Activated B cell treated with CpG ODN at 0.5 μM for 24 hours (primary cell): ENCODE data around the gene KIAA1217. TPM values are rescaled to one million over a fixed set of nuclear protein-coding genes. Genes with fewer than 3 reads are reported as not detected.

Experiments
- ATAC-seq: fragments of 200-7000 bp; cut with Tn5 transposase; one replicate; pipeline ENCODE4 v1.10.0; 2021; ENCODE audit warnings: low read depth, mild to moderate bottlenecking, moderate library complexity
- CTCF ChIA-PET: fragments of 350-600 bp; sonication (Branson Sonifier 250); formaldehyde crosslinking; loops from one replicate; lab custom pipeline; 2021; ENCODE audit warnings: antibody characterized with exemption; lab: Charles Lee
- POLR2A ChIA-PET: fragments of 350-600 bp; sonication (Branson Sonifier 250); formaldehyde crosslinking; loops from one replicate; lab custom pipeline; 2021; ENCODE audit warnings: antibody characterized with exemption; lab: Charles Lee
- DNase-seq: peaks from one replicate; pipeline ENCODE4 v3.0.0; 2022
- H3K27ac Mint-ChIP-seq: one replicate; pipeline ENCODE4 v1.8.0; 2020; ENCODE audit warnings: mixed read lengths
- H3K27me3 Mint-ChIP-seq: one replicate; pipeline ENCODE4 v1.8.0; 2021; ENCODE audit warnings: mixed read lengths
- H3K36me3 Mint-ChIP-seq: one replicate; pipeline ENCODE4 v1.8.0; 2021; ENCODE audit warnings: low read depth, mixed read lengths
- H3K4me1 Mint-ChIP-seq: one replicate; pipeline ENCODE4 v1.8.0; 2021; ENCODE audit warnings: mixed read lengths
- H3K4me3 Mint-ChIP-seq: one replicate; pipeline ENCODE4 v1.8.0; 2020; ENCODE audit warnings: mild to moderate bottlenecking, mixed read lengths
- H3K9me3 Mint-ChIP-seq: one replicate; pipeline ENCODE4 v1.8.0; 2020; ENCODE audit warnings: mixed read lengths
- intact Hi-C: fragments of 100-400 bp; cut with micrococcal nuclease; formaldehyde crosslinking; loops from one replicate; pipeline ENCODE4 v1.15.1; 2024
- total RNA-seq: library from RNA; stranded (reverse); gene quantifications from 2 replicates; pipeline ENCODE4 v1.2.3, GENCODE V29; 2022
- TF ChIP-seq, protein P1 (sequence below): fragments of 200-600 bp; IDR thresholded peaks from one replicate; pipeline ENCODE4 v1.8.0; 2022; ENCODE audit warnings: antibody characterized with exemption, mild to moderate bottlenecking

KIAA1217 gene
- total RNA-seq, 1 donor from 2014 or later, result 0.71 TPM

DNA sequence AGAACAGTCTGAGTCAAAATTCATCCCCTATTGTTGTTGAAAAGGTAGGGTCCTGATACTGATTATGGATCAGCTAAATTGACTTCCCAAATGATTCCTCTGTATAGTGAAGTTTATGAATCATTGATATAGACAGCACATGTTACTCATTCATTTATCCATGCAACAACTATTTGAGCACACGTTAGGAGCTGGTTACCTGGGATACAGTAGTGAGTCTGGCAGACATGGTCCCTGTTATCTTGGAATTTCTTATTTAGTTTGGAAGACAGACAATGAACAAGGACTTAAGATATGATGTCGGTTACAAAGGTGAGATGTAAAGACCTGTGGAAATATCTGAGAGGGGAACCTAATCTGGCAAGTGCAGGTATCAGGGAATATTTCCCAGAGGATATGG, 28.0 kb upstream of the KIAA1217 start:
- intact Hi-C loops, result no loop called here
- H3K4me1 Mint-ChIP-seq, result no peaks in the 10 kb centered on the region
- H3K9me3 Mint-ChIP-seq, result peaks cover 6% of the 10 kb centered on the region
- ATAC-seq, result no peak
- no peak overlapping the region for H3K27ac Mint-ChIP-seq
- TF ChIP-seq, protein P1, sequence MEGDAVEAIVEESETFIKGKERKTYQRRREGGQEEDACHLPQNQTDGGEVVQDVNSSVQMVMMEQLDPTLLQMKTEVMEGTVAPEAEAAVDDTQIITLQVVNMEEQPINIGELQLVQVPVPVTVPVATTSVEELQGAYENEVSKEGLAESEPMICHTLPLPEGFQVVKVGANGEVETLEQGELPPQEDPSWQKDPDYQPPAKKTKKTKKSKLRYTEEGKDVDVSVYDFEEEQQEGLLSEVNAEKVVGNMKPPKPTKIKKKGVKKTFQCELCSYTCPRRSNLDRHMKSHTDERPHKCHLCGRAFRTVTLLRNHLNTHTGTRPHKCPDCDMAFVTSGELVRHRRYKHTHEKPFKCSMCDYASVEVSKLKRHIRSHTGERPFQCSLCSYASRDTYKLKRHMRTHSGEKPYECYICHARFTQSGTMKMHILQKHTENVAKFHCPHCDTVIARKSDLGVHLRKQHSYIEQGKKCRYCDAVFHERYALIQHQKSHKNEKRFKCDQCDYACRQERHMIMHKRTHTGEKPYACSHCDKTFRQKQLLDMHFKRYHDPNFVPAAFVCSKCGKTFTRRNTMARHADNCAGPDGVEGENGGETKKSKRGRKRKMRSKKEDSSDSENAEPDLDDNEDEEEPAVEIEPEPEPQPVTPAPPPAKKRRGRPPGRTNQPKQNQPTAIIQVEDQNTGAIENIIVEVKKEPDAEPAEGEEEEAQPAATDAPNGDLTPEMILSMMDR, result no peak
- no peak overlapping the region for H3K4me3 Mint-ChIP-seq
- no peak for DNase-seq
- H3K27me3 Mint-ChIP-seq, result peaks cover 1% of the 10 kb centered on the region
- CTCF ChIA-PET, result no interaction called here
- H3K36me3 Mint-ChIP-seq, result no peaks in the 10 kb centered on the region
- POLR2A ChIA-PET, result no interaction called here

DNA sequence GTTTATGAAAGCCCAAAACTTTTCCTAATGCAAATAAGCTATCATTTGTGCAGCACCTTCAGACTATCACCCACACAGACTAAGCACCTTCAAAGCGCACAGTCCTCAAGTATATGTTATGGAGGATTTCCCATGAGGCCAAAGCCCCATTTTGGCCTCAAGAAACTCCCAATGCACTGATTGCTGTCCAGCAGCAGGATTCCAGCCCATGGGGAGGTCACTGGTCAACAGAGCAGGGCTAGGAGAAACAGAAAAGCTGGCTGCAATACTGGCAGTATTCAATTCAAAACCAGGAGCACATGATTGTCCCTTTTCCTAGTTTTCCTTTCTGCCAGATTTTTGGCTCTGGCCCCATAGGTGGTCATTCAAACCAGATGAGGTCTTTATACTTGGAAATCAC, 24.5 kb upstream of the KIAA1217 start:
- CTCF ChIA-PET, result no interaction called here

DNA sequence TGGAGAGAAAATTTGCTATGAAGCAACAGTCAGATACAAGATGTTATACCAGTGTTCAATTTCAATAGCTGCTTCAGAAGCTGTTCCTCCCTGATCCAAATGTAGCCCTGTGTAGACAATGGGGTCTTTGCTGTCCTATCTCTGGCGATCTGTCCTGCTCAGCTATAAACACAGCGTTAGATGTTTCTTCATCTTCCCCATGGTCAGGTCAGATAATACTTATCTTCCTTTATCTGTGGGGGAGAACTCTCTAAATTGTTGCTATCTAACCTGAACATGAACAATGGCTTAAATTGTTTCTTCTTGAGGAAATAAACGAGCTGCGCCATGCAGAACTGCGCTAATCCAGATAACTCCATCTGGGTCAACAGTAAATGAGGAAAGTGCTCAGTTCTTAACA, 15.6 kb upstream of the KIAA1217 start:
- H3K27me3 Mint-ChIP-seq, result no peaks in the 10 kb centered on the region
- no peak overlapping the region for H3K4me3 Mint-ChIP-seq

More for the DNA sequence above, 24.5 kb upstream of the KIAA1217 start:
- intact Hi-C loops, result no loop called here
- no peaks in the 10 kb centered on the region for H3K4me1 Mint-ChIP-seq
- DNase-seq (no peak), ATAC-seq (no peak)
- H3K36me3 Mint-ChIP-seq, result no peaks in the 10 kb centered on the region
- H3K9me3 Mint-ChIP-seq, result peaks cover 4% of the 10 kb centered on the region
- TF ChIP-seq, protein P1, result no peak
- no peak overlapping the region for H3K27ac Mint-ChIP-seq
- POLR2A ChIA-PET, result no interaction called here
- peaks cover 2% of the 10 kb centered on the region for H3K27me3 Mint-ChIP-seq
- H3K4me3 Mint-ChIP-seq, result no peak overlapping the region

DNA sequence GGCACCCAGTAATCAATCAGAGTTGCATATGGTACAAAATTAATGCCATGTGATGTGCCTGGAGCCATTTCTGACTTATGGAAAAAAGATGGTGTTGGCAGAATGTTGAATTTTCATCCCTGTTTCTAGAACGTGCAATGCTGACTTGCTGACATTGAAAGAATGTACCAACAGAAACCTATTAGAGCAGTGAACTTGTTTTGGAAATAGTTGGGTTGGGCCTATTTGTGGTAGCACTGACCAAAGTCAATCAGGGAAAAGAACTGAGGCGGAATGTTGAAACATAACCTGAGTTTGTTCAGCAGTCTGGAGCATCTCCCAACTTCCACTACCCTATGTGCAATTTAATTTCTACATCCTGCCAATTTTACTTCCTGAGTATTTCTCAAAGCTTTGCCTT, 11.7 kb upstream of the KIAA1217 start:
- ChIA-PET CTCF (interaction anchor here (1.0 to 1.1 kb wide), 2 partner anchors 882 to 883 kb away, joined by 3 read pairs; no protein-coding TSS in a partner anchor), POLR2A (no interaction called here)
- Mint-ChIP-seq H3K27me3 (peaks cover 4% of the 10 kb centered on the region), H3K4me1 (no peaks in the 10 kb centered on the region), H3K9me3 (no peaks in the 10 kb centered on the region), H3K27ac (no peak overlapping the region), H3K4me3 (no peak overlapping the region), H3K36me3 (no peaks in the 10 kb centered on the region)
- intact Hi-C loops, result loop anchor here (5.0 to 10.0 kb wide), 3 partner anchors 670 to 905 kb away; no protein-coding TSS in a partner anchor
- ATAC-seq, result no peak
- DNase-seq, result no peak
- TF ChIP-seq, protein P1, result no peak

More for the DNA sequence above, 15.6 kb upstream of the KIAA1217 start:
- POLR2A ChIA-PET, result no interaction called here
- Mint-ChIP-seq H3K9me3 (no peaks in the 10 kb centered on the region), H3K27ac (no peak overlapping the region), H3K4me1 (no peaks in the 10 kb centered on the region), H3K36me3 (no peaks in the 10 kb centered on the region)
- intact Hi-C loops, result loop anchor here (10.0 kb wide), 1 partner anchor 891 kb away; no protein-coding TSS in a partner anchor
- no peak for ATAC-seq
- CTCF ChIA-PET, result interaction anchor here (0.6 kb wide), 1 partner anchor 1031 kb away, joined by 3 read pairs; no protein-coding TSS in a partner anchor
- TF ChIP-seq, protein P1, result no peak
- DNase-seq, result no peak

DNA sequence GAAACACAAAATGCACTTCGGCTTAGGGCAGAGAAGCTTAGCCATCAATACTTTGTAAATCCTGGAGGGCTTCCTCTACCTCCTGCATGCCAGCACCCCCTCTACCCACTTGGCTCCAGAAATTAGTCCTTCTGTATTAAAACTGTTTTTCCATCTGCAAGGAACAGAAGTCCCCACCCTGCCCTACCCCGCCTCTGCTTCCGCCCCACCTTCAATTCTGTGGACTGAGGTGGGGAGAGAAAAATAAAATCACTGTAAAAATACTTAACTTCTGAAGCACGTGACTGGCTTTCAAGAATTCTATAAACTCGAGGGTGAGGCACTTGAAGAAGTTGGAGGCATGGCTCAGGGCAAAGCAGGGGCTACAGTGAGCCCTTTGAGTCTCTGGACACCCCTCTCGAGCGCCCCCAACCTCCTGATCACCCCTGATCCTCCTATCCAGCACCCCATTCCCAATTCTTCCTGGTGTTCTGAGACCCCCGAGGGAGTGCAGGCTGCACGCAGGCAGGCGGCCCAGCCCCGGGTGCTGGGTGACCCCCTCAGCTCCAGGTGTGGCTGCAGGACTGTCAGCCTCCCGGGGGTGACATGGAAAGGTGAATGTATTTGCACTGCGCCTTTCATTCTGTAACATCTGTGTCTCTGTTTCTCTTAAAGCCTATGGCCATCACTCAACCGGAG, 7.3 kb upstream of the KIAA1217 start:
- CTCF ChIA-PET, result interaction anchor here (0.8 kb wide), 1 partner anchor 11 kb away, joined by 3 read pairs; no protein-coding TSS in a partner anchor
- ATAC-seq, result no peak
- no peaks in the 10 kb centered on the region for H3K9me3 Mint-ChIP-seq
- POLR2A ChIA-PET, result no interaction called here
- intact Hi-C loops, result no loop called here
- DNase-seq, result no peak
- H3K4me3 Mint-ChIP-seq, result no peak overlapping the region
- TF ChIP-seq, protein P1, result no peak
- no peak overlapping the region for H3K27ac Mint-ChIP-seq
- no peaks in the 10 kb centered on the region for H3K36me3 Mint-ChIP-seq
- peaks cover 4% of the 10 kb centered on the region for H3K27me3 Mint-ChIP-seq
- H3K4me1 Mint-ChIP-seq, result no peaks in the 10 kb centered on the region
